ENCODE data around the gene MTRR.
"Not testable (repeated sequence)": the region's sequence is repeated elsewhere in the genome, so short reads cannot be mapped to it uniquely, and the experiment has no call there.

MTRR gene

DNA sequence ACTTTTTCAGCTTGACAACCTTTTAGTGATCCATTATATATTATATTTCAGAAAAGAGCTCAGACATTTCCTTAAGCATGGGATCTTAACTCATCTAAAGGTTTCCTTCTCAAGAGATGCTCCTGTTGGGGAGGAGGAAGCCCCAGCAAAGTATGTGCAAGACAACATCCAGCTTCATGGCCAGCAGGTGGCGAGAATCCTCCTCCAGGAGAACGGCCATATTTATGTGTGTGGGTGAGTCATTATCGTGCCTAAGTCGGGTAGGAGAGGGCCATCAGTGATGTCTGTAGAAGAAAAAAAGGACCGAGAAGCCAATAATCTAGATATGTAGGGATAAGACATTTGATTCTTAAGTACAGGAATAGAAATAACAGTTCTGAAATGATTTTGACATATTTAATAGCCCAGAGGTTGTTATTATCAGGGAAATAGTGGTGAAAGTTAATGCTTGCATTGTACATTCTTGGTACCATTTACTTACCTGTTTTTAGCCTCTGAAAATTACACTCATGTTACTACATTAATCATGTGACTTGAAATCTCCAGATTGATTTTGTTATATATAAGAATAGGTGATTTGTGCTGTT is 28.2 kb downstream of the MTRR start:
- peak; percentile 18 for DNase-seq (ENCODE audit: low read depth)

DNA sequence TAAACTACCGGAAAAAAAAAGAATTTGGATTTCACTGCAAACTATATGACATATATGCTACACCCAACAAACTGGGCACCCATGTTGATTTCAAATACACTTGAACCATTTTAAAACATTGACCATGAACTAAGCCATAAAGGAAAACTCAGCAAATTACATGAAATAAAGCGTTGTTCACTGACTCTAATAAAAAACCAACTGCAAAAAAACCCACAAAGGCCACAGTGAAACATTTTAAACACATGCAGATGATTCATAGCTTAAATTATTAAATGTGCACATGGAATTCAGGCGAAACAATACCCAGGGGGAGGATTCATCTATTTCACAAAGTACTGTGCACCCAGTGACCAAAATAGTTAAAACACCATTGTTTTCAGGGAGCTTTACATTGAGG is 33.3 kb downstream of the MTRR start:
- no peak for DNase-seq (ENCODE audit: low read depth)

DNA sequence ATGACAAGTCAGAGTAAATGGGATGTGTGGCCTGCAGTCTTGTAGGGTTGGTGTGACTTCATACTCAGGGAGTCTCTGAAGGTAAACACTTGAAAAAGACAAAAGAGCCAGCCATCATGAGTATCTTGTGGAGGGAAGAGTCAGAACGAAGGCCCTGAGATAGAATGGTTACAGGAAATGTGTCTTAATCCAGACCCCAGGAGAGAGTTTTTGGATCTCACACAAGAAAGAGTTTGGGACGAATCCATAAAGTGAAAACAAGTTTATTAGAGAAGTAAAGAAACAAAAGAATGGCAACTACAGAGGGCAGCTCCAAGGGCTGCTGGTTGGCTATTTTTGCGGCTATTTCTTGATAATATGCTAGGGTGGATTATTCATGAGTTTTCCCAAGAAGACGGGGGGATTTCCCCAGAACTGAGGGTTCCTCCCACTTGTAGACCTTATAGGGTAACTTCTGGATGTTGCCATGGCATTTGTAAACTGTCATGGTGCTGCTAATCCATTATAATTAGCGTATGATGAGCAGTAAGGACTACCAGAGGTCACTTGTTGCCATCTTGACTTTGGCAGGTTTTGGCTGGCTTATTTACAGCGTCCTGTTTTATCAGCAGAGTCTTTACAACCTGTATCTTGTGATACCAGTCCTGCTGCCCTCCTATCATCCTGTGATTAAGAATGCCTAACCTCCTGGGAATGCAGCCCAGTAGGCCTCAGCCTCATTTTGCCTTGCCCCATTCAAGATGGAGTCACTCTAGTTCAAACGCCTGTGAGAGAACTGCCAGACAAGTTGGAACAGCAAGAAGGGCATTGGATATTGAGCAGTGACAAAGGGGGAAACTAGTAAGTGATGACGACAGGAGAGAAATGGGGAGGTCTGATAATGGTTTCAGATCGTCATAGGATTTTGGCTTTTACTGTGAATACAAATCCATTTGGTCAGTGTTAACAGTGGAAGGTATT is 34.0 kb downstream of the MTRR start:
- DNase-seq (ENCODE audit: low read depth), result no peak

DNA sequence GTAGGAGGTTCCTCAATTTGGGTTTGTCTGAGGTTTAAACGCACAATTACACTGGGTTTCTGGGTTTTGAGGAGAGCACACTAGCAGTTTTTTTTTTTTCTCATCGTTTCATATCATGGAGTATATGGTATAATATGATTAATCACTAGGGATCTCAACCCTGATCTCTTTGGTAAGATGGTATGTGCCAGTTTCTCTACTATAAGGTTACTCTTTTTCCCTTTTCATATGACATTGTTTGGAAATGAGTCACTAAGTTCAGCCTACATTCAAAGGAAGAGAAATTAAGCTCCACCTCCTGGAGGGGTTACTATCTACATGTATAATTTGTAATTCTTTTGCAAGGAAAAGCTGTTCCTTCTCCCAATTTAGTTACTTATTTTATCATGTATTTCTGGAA is 35.2 kb downstream of the MTRR start:
- no peak for DNase-seq (ENCODE audit: low read depth)

DNA sequence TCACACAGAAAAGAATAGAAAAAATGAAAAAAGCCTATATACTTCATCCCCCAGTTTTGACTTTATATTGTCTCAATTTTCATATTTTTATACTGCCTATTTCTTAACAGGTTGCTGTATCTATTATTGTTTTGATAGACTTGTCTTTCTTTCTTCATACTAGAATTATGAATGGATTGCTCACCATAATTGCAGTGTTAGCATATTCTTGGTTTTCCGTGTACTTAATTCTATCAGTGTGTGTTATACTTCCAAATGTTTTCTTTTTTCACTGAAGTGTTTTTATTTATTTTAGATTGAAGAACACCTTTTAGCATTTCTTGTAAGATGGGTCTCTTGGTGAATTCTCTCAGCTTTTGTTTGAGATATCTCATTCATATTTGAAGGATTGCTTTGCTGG is 38.7 kb downstream of the MTRR start:
- no peak for DNase-seq (ENCODE audit: low read depth)

GRCh38 chr5:7908317-7908716 is 39.4 kb downstream of the MTRR start:
- no peak for DNase-seq (ENCODE audit: low read depth)

GRCh38 chr5:7910738-7911428 is 41.9 kb downstream of the MTRR start:
- no peak for DNase-seq (ENCODE audit: low read depth)

DNA sequence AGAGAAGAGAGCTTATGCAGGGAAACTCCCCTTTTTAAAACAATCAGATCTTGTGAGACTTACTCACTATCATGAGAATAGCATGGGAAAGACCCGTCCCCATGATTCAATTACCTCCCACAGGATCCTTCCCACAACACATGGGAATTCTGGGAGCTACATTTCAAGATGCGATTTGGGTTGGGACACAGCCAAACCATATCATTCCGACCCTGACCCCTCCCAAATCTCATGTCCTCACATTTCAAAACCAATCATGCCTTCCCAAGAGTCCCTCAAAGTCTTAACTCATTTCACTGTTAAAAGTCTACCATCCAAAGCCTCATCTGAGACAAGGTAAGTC is 42.5 kb downstream of the MTRR start:
- not testable (repeated sequence) for DNase-seq (ENCODE audit: low read depth)

DNA sequence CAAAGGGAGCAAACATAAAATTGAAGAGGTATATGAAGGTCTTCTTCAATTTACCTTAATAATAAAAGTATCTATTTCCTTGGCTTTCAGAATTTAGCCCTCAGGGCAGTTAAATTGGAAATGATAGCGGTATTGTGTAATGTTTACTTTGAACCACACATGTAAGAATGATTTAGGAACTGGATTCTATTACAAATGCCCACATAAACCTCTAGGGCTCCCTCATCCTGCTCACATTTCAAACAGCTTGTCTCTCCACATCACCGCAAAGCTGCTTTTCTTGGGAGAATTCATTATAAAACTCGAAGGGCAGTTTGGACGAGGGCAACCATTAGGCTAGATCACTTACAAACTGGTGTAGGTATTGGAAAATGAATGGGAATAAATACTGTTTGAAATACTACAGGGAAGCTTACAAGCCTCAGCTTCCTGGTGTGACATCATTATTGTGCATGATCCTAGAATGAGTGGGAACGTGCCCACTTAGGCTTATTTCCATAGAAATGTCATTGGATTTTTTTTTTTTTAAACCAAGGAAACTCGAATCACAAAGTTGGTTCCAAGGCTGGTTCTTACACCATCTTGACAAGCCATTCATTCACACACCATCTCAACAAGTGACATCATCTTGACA is 47.3 kb downstream of the MTRR start:
- DNase-seq (ENCODE audit: low read depth), result no peak

- no peak for DNase-seq (ENCODE audit: low read depth)
Measured at GRCh38 chr5:7917130-7918123, 48.5 kb downstream of the MTRR start.

DNA sequence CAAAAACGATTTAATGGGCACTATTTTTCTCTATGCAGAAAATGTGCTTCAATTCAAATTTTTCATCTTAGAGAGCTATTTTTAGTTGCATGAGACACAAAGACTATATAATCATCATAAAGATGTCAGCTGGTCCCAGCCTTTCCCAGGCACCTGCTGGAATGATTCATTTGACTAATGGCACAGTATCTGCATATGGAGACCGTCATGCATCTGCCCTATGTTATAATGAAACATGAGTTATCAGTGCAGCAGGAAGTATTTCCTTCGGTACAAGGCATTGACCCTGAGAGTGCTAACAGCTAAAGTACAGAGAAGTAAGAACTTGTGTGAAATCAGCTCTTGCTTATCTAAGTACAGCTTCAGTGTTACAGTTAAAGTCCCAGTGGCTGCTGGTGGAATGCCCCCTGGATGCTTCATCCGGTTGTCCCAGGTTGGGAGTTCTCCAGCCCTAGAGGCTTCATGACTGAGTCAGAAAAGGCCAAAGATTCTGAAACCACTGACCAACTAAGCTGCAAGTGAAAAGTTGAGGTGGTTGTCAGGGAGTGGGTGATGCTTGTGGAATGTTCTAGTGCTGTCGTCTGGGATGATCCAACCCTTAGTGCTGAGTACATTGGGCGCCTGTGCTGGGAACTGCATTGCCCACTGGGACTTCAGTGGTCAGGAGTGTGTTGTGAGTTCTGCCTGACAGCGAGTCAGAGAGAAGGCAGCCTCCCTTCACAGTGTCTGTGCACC is 57.2 kb downstream of the MTRR start:
- no peak for DNase-seq (ENCODE audit: low read depth)

- DNase-seq (ENCODE audit: low read depth), result no peak
Measured at GRCh38 chr5:7926720-7927119, 57.8 kb downstream of the MTRR start.

DNA sequence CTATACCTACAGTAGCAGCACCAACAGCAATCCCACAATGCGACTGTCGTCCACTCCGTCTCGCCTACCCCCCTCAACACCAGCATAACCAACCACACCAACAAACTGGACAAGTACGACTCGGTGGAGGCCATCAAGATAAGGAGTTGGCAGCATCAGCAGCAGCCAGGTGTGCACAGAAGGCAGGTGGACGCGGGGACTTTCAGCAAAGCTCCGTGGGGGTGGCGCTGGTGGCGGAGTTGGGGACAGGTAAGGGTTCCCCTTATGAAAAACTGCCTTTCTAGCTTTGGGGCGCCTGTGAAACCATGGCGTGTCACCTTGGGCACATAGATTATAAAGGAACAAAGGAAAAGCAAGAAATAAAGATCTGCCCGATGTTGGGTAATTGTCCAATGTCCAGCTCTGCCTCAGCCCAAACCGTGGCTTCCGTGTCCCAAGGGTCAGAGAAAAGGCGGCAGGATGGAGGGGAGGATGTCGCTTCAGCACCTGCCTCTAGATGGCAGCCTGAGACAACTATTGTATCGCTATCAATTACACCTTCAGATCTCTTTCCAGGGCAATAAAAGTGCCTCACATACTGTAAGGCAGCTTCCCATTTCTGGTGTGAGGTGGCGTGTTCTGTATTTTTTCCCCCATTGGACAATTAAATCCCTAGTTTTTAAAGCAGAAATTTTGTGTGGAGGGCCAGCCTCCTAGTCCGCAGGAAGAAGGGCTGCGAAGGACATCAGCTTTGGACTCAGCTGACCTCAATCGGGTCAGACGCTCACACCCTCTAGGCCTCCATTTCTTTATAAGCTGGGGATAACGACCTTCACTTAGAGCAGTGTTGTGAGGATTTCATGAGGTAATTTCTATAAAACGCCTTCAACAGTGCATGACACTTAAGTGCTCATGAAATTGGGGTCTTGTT is 58.8 kb downstream of the MTRR start:
- peak; percentile 14 for DNase-seq (ENCODE audit: low read depth)

DNA sequence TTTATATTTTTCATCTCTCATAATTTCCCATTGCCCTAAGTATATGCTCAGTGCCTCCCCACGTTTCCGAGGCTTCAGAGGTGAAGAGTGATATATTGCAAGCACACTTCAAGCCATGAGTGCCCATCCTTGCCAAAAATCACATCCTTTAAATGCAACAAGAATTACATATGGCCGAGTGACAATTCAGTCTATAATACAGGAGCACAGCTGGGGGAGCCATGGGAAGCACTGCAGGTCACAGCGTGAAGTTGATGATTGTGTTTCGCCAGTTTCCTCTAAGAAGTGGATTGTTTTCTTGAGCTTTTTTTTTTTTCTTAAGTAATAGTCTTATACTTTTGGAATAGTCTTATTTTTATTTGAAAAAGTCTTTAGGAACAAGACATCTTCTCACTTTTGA is 61.1 kb downstream of the MTRR start:
- no peak for DNase-seq (ENCODE audit: low read depth)

DNA sequence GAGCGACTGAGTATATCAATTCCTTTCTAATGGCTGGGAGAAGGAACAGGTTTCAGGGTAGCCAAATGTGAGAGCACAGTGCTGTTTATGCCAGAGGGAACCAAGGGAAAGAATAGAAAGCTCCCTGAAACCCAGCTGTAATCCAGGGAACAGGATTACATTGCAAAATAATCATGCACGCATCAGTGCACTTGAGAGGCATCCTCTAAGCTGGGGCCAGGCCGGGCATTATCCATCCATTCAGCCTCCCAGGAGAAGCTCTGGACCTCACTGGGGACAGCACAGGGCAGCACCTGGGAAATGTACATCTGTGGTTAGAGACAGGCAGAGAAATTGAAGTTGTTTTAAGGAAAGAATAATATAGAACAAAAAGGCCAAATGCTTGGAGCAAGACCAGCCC is 72.7 kb downstream of the MTRR start:
- DNase-seq (ENCODE audit: low read depth), result no peak

DNA sequence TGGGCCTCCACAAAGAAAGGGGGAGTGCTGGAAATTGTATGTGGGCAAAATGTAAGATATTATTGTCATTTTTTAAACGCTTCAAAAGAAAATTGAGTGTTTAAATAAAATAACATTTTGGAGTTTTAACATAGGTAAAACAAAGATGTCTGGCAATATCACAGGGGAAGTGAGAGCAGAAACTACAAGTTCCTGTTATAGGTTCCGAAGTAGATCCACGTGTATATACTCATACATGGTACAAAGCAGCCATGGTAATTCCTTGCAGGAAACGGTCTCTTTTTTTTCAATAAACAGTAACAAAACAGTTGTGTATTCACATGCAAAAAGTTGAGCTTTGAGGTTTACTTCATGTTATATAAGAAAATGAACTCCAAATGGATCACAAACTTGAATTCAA is 78.4 kb downstream of the MTRR start:
- DNase-seq (ENCODE audit: low read depth), result no peak
